Retinal pigment epithelial cell (primary cell): ENCODE results near the gene MTRF1.

Experiments
- DNase-seq: peaks from one replicate; pipeline ENCODE4 v3.0.0-alpha.2; 2010; ENCODE audit warnings: low read depth
- H3K4me3 ChIP-seq: 2 replicates; pipeline ENCODE4 v1.5.1; 2011; ENCODE audit warnings: mild to moderate bottlenecking, low read length, control low read depth, moderate library complexity
- CTCF ChIP-seq: conservative IDR thresholded peaks from 2 replicates; pipeline ENCODE4 v1.5.1; 2011; ENCODE audit warnings: low read depth, low read length, control low read depth, inconsistent platforms

Gene MTRF1

DNA sequence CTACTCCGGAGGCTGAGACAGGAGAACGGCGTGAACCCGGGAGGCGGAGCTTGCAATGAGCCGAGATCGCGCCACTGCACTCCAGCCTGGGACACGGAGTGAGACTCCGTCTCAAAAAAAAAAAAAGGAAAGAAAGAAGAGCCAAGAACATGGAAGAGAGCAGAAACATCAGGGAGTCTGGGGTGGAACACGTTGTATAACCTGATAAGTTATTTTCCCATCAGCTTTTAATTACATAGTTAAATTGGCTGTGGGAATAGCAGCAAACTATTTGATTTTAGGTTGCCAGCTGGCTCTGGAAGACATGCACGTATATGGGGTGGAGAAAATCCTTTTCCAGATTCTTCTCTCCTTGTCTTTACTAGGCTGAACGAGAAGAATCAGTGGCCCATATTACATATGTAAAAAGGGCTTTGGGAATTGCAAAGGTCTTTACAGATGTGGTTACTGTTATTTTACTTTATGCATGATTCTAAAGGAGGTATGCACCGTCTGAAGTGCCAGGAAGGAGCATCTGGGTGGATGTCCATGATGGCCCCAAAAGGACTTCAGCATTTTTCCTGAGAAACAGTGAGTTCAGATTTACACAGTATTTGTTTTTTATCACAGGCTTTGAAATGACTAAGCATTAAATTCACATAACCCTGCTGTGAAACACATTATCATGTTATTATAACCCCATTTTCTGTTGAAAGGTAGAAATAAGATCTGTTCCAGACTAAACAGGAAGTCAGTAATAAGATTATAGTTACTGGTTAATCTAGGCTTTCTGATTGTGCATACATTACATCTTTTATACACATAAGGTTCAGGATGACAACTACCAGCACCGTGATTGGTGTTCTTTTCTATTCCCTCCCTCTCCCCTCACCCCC, 43.1 kb upstream of the MTRF1 start:
- no peak for DNase-seq
- no peak for TF ChIP-seq CTCF
- no peak overlapping the region for H3K4me3 ChIP-seq

DNA sequence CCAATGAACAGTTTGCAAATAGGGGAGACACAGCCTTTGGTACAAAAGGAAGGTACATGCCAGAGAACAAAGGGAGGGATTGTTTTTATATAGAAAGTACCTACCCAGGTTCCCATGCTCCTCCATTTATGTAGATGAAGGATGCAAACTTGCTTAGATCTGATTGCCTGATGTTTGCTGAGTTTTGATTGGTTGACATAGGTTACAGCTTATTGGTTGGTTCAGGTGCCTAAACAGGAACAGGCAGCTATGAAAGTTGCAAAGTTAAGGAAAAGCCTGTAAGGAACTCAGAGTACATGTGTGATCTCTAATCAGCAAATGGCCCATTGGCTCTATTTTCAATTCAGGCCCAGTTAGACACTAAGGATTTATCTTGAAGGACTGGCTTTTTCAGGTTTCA, 41.2 kb upstream of the MTRF1 start:
- no peak for TF ChIP-seq CTCF
- H3K4me3 ChIP-seq: no peak overlapping the region
- no peak for DNase-seq

- no peak overlapping the region for H3K4me3 ChIP-seq
- TF ChIP-seq CTCF: no peak
- DNase-seq: no peak
Observed at GRCh38 chr13:41302743-41303142, 39.4 kb upstream of the MTRF1 start.

- H3K4me3 ChIP-seq: no peak overlapping the region
- no peak for DNase-seq
Observed at GRCh38 chr13:41299316-41300094, 36.1 kb upstream of the MTRF1 start.

GRCh38 chr13:41296879-41297646, 33.7 kb upstream of the MTRF1 start:
- H3K4me3 ChIP-seq: no peak overlapping the region
- no peak for DNase-seq
- no peak for TF ChIP-seq CTCF

More at GRCh38 chr13:41299316-41300094, 36.1 kb upstream of the MTRF1 start:
- TF ChIP-seq CTCF: no peak

GRCh38 chr13:41295973-41296372, 32.6 kb upstream of the MTRF1 start:
- no peak for DNase-seq
- H3K4me3 ChIP-seq: no peak overlapping the region
- TF ChIP-seq CTCF: no peak
